HEK293 (cell line): Measurements from ENCODE around the gene HMG20B.
A peak's percentile ranks its signal among the peaks of the same experiment; 100 is the strongest.

Experiments
- CTCF ChIA-PET: fragments of 350-600 bp; formaldehyde crosslinking; extraction: SDS; loops from one replicate; lab custom pipeline; 2021; ENCODE audit warnings: antibody characterized with exemption; lab: Yijun Ruan, JAX
- POLR2A ChIA-PET: fragments of 300-600 bp; formaldehyde crosslinking; extraction: SDS; loops from one replicate; lab custom pipeline; 2020; ENCODE audit warnings: antibody characterized with exemption, inconsistent platforms; lab: Yijun Ruan, JAX
- H3K27ac ChIP-seq: fragments of 200-500 bp; sonication (Bioruptor generic); 2 replicates; pipeline ENCODE4 v1.5.1; 2014; ENCODE audit warnings: low read depth, low read length, control low read depth, inconsistent platforms; ENCODE audit errors: extremely low read depth
- H3K36me3 ChIP-seq, 2 experiments: fragments of 200-500 bp in 1 of 2; sonication (Bioruptor generic) in 1 of 2; 1 replicate in 1 of 2; 2 replicates in 1 of 2; pipeline ENCODE4 v1.5.1; 2014 to 2017; ENCODE audit warnings: inconsistent platforms in 2 of 2, low read length in 2 of 2; ENCODE audit not compliant: control insufficient read depth in 2 of 2, insufficient read depth in 1 of 2
- H3K4me1 ChIP-seq: fragments of 200-500 bp; sonication (Bioruptor generic); 2 replicates; pipeline ENCODE4 v1.5.1; 2014; ENCODE audit warnings: mild to moderate bottlenecking, low read length, inconsistent platforms; ENCODE audit not compliant: control insufficient read depth, insufficient read depth
- H3K4me3 ChIP-seq: 2 replicates; pipeline ENCODE4 v1.5.1; 2011; ENCODE audit warnings: low read depth, mild to moderate bottlenecking, control low read depth, low read length, moderate library complexity
- H3K9me3 ChIP-seq: fragments of 200-500 bp; sonication (Bioruptor generic); 2 replicates; pipeline ENCODE4 v1.5.1; 2014; ENCODE audit warnings: low read depth, low read length, inconsistent platforms; ENCODE audit not compliant: control insufficient read depth, insufficient read depth
- FEZF1 ChIP-seq: fragments of 450-650 bp; formaldehyde crosslinking; IDR thresholded peaks from 2 replicates; pipeline ENCODE4 v1.5.1; 2016; ENCODE audit warnings: missing biosample characterization, missing genetic modification characterization
- IKZF3 ChIP-seq: fragments of 450-650 bp; IDR thresholded peaks from 2 replicates; pipeline ENCODE4 v1.5.0; 2018; ENCODE audit warnings: missing biosample characterization, mild to moderate bottlenecking, missing genetic modification characterization, moderate library complexity
- INSM2 ChIP-seq: fragments of 450-650 bp; formaldehyde crosslinking; IDR thresholded peaks from 2 replicates; pipeline ENCODE4 v1.5.1; 2016; ENCODE audit warnings: missing biosample characterization, missing genetic modification characterization
- SCRT2 ChIP-seq: fragments of 450-650 bp; formaldehyde crosslinking; IDR thresholded peaks from 2 replicates; pipeline ENCODE4 v1.5.1; 2016; ENCODE audit warnings: missing biosample characterization, missing genetic modification characterization
- SP3 ChIP-seq: fragments of 450-650 bp; formaldehyde crosslinking; IDR thresholded peaks from 2 replicates; pipeline ENCODE4 v1.5.1; 2016; ENCODE audit warnings: missing biosample characterization, missing genetic modification characterization
- ZBTB1 ChIP-seq: fragments of 450-650 bp; formaldehyde crosslinking; IDR thresholded peaks from 2 replicates; pipeline ENCODE4 v1.5.1; 2016; ENCODE audit warnings: missing biosample characterization, missing genetic modification characterization
- ZBTB10 ChIP-seq: fragments of 450-650 bp; formaldehyde crosslinking; IDR thresholded peaks from 2 replicates; pipeline ENCODE4 v1.5.1; 2016; ENCODE audit warnings: missing biosample characterization, missing genetic modification characterization
- ZBTB21 ChIP-seq: fragments of 450-650 bp; formaldehyde crosslinking; IDR thresholded peaks from 2 replicates; pipeline ENCODE4 v1.5.1; 2017; ENCODE audit warnings: missing biosample characterization, missing genetic modification characterization
- ZFHX2 ChIP-seq: fragments of 450-650 bp; formaldehyde crosslinking; conservative IDR thresholded peaks from 2 replicates; pipeline ENCODE4 v1.5.1; 2016; ENCODE audit warnings: missing biosample characterization, missing genetic modification characterization
- ZFP3 ChIP-seq: fragments of 450-650 bp; formaldehyde crosslinking; IDR thresholded peaks from 2 replicates; pipeline ENCODE4 v1.5.1; 2016; ENCODE audit warnings: low read depth, missing biosample characterization, missing genetic modification characterization
- ZFP41 ChIP-seq: fragments of 450-650 bp; formaldehyde crosslinking; IDR thresholded peaks from 2 replicates; pipeline ENCODE4 v1.5.1; 2016; ENCODE audit warnings: missing biosample characterization, missing genetic modification characterization, borderline replicate concordance
- ZIC2 ChIP-seq: fragments of 450-650 bp; formaldehyde crosslinking; IDR thresholded peaks from 2 replicates; pipeline ENCODE4 v1.5.1; 2016; ENCODE audit warnings: missing biosample characterization, missing genetic modification characterization
- ZNF133 ChIP-seq: fragments of 450-650 bp; formaldehyde crosslinking; IDR thresholded peaks from 2 replicates; pipeline ENCODE4 v1.5.1; 2016; ENCODE audit warnings: missing biosample characterization, missing genetic modification characterization
- ZNF174 ChIP-seq: fragments of 450-650 bp; formaldehyde crosslinking; IDR thresholded peaks from 2 replicates; pipeline ENCODE4 v1.5.0; 2017; ENCODE audit warnings: missing biosample characterization, mild to moderate bottlenecking, missing genetic modification characterization
- ZNF366 ChIP-seq: fragments of 450-650 bp; formaldehyde crosslinking; conservative IDR thresholded peaks from 2 replicates; pipeline ENCODE4 v1.5.1; 2016; ENCODE audit warnings: missing biosample characterization, missing genetic modification characterization
- ZNF37A ChIP-seq: fragments of 450-650 bp; IDR thresholded peaks from 2 replicates; pipeline ENCODE4 v1.5.1; 2018; ENCODE audit warnings: missing biosample characterization, missing genetic modification characterization
- ZNF449 ChIP-seq: fragments of 450-650 bp; formaldehyde crosslinking; IDR thresholded peaks from 2 replicates; pipeline ENCODE4 v1.5.1; 2017; ENCODE audit warnings: missing biosample characterization, mild to moderate bottlenecking, missing genetic modification characterization, moderate library complexity
- ZNF510 ChIP-seq: fragments of 450-650 bp; formaldehyde crosslinking; IDR thresholded peaks from 2 replicates; pipeline ENCODE4 v1.5.1; 2018; ENCODE audit warnings: mild to moderate bottlenecking, missing genetic modification characterization, missing biosample characterization; ENCODE audit not compliant: insufficient replicate concordance
- ZNF624 ChIP-seq: fragments of 450-650 bp; formaldehyde crosslinking; IDR thresholded peaks from 2 replicates; pipeline ENCODE4 v1.5.1; 2017; ENCODE audit warnings: missing biosample characterization, missing genetic modification characterization
- ZNF629 ChIP-seq: fragments of 450-650 bp; formaldehyde crosslinking; IDR thresholded peaks from 2 replicates; pipeline ENCODE4 v1.5.1; 2017; ENCODE audit warnings: missing biosample characterization, missing genetic modification characterization
- ZNF837 ChIP-seq: fragments of 450-650 bp; formaldehyde crosslinking; IDR thresholded peaks from 2 replicates; pipeline ENCODE4 v1.5.1; 2016; ENCODE audit warnings: missing biosample characterization, missing genetic modification characterization

HMG20B gene

GRCh38 chr19:3607303-3608078 is 34.7 kb downstream of the HMG20B start (continued):
- TF ChIP-seq SCRT2 (tag by site-specific recombination) (no peak), ZBTB10 (0 out of 2 replicates have a peak, but pooled peaks have one; percentile 17), ZNF510 (tag by site-specific recombination) (no peak), ZNF624 (tag by site-specific recombination) (no peak), ZBTB21 (no peak), ZNF37A (tag by site-specific recombination) (no peak), FEZF1 (tag by site-specific recombination) (no peak), ZNF174 (no peak), IKZF3 (tag by site-specific recombination) (no peak), INSM2 (no peak), ZNF449 (peak; percentile 67), ZBTB1 (no peak), ZNF629 (tag by site-specific recombination) (no peak), ZNF366 (tag by site-specific recombination) (peak; percentile 61), ZFHX2 (tag by site-specific recombination) (peak; percentile 20; the same call in 1 of the 2 replicates), ZNF837 (tag by site-specific recombination) (no peak), SP3 (tag by site-specific recombination) (peak; percentile 44), ZNF133 (tag by site-specific recombination) (no peak)
- TF ChIP-seq, all 188 proteins: peak for 16

- Histone ChIP-seq H3K36me3 (peaks cover 0 to 30% of the 10 kb centered on the region in 2 experiments; a peak in 2 of 3 replicates), H3K9me3 (no peaks in the 10 kb centered on the region), H3K4me1 (peaks cover 3% of the 10 kb centered on the region; the same call in 1 of the 2 replicates), H3K4me3 (no peak overlapping the region), H3K27ac (no peak overlapping the region)
- ChIA-PET CTCF (interaction anchor here (0.6 to 1.5 kb wide), 13 partner anchors 10 to 811 kb away, joined by 3 to 4 read pairs (median 3); no protein-coding TSS in a partner anchor), POLR2A (no interaction called here)
- TF ChIP-seq ZFP3 (tag by site-specific recombination), result peak; percentile 100
- no peak for TF ChIP-seq ZFP41 (tag by site-specific recombination)
- peak; percentile 12; the same call in 1 of the 2 replicates for TF ChIP-seq ZIC2 (tag by site-specific recombination)
Measured at GRCh38 chr19:3608079-3608641, 35.4 kb downstream of the HMG20B start.
